Right atrium auricular region (tissue), 2 donors: ENCODE results near the gene DGCR2. TPM values are rescaled to one million over a fixed set of nuclear protein-coding genes. Genes with fewer than 3 reads are reported as not detected.
"Not testable (repeated sequence)": the region's sequence is repeated elsewhere in the genome, so short reads cannot be mapped to it uniquely, and the experiment has no call there.

Experiments used
- DNase-seq: peaks from one replicate; pipeline ENCODE4 v3.0.0-alpha.2; 2019; ENCODE audit warnings: low spot score
- H3K27ac ChIP-seq, 2 donors: fragments of 200-600 bp; sonication (generic); 1 replicate in 1 of 2; 2 replicates in 1 of 2; pipeline ENCODE4 v1.5.1; 2016 to 2019
- H3K27me3 ChIP-seq, 2 donors: fragments of 200-600 bp; sonication (generic); one replicate each; pipeline versions ENCODE4 v1.5.1 to v1.6.0; 2017 to 2019
- H3K36me3 ChIP-seq: fragments of 200-600 bp; sonication (generic); one replicate; pipeline ENCODE4 v1.5.1; 2016
- H3K4me1 ChIP-seq, 2 donors: fragments of 200-600 bp; sonication (generic); one replicate each; pipeline versions ENCODE4 v1.5.1 to v1.6.0; 2017 to 2019
- H3K4me3 ChIP-seq, 2 donors: fragments of 200-600 bp; sonication (generic); 1 replicate in 1 of 2; 2 replicates in 1 of 2; pipeline ENCODE4 v1.5.1; 2017 to 2019; ENCODE audit warnings: mild to moderate bottlenecking in 1 of 2, moderate library complexity in 1 of 2
- H3K9me3 ChIP-seq, 2 donors: fragments of 200-600 bp; sonication (generic); one replicate each; pipeline ENCODE4 v1.5.1; 2019
- total RNA-seq, 2 donors: library from RNA; depleted of rRNA; stranded (reverse); fragments of >200 nt; gene quantifications; one replicate each; pipeline ENCODE4 v1.1.0, GENCODE V29; 2016
- TF ChIP-seq, protein P1 (sequence below), 2 donors: fragments of 200-600 bp; sonication (generic); IDR thresholded peaks; one replicate each; pipeline ENCODE4 v1.5.1; 2019; ENCODE audit warnings: antibody characterized with exemption in 2 of 2

The DGCR2 gene
- total RNA-seq, 2 donors from 2014 or later = 32.8 to 48.1 TPM

DNA sequence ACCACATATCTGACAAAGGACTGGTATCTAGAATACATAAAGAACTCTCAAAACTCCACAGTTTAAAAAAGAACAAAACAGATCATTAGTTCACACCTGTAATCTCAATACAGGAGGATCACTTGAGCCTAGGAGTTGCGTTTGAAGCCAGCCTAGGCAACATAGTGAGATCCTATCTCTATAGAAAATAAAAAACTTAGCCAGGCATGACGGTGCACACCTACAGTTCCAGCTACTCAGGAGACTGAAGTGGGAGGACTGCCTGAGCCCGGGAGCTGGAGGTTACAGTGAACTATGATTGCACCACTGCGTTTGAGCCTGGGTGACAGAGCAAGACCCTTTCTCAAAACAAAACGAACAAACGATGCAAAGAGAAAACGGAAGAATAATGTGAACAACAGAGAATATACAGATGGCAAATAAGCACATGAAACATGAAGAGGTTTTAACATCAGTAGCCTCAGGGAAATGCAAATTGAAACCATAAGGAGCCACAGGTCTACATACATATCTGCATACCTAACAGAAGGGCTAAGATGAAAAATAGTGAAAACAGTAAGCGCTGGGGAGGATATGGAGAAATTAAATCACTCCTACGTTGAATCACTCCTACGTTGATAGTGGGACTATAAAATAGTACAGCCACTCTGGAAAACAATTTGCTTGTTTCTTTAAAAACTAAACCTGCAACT lies 70.7 kb downstream of the DGCR2 start:
- Histone ChIP-seq H3K4me1 (no peaks in the 10 kb centered on the region), H3K27ac (no peak overlapping the region), H3K27me3 (no peaks in the 10 kb centered on the region), H3K36me3 (peaks cover 40% of the 10 kb centered on the region), H3K4me3 (no peak overlapping the region), H3K9me3 (no peaks in the 10 kb centered on the region)
- DNase-seq = no peak
- TF ChIP-seq, protein P1, sequence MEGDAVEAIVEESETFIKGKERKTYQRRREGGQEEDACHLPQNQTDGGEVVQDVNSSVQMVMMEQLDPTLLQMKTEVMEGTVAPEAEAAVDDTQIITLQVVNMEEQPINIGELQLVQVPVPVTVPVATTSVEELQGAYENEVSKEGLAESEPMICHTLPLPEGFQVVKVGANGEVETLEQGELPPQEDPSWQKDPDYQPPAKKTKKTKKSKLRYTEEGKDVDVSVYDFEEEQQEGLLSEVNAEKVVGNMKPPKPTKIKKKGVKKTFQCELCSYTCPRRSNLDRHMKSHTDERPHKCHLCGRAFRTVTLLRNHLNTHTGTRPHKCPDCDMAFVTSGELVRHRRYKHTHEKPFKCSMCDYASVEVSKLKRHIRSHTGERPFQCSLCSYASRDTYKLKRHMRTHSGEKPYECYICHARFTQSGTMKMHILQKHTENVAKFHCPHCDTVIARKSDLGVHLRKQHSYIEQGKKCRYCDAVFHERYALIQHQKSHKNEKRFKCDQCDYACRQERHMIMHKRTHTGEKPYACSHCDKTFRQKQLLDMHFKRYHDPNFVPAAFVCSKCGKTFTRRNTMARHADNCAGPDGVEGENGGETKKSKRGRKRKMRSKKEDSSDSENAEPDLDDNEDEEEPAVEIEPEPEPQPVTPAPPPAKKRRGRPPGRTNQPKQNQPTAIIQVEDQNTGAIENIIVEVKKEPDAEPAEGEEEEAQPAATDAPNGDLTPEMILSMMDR (IDR thresholded peaks at IDR 0.05) = no peak

DNA sequence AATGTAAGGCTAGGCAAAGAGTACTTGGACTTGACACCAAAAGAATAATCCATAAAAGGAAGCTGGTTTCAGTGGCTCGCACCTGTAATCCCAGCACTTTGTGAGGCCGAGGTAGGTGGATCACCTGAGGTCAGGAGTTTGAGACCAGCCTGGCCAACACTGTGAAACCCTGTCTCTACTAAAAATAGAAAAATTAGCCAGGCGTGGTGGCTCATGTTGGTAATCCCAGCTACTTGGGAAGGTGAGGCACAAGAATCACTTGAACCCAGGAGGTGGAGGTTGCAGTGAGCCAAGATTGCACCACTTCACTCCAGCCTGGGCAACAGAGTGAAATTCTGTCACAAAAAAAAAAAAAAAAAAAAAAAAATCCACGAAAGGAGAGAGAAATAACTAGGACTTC lies 71.4 kb downstream of the DGCR2 start:
- H3K27ac ChIP-seq, H3K27me3 ChIP-seq, H3K4me3 ChIP-seq, H3K9me3 ChIP-seq, DNase-seq, H3K4me1 ChIP-seq: not testable (repeated sequence)
- H3K36me3 ChIP-seq = peaks cover 47% of the 10 kb centered on the region

DNA sequence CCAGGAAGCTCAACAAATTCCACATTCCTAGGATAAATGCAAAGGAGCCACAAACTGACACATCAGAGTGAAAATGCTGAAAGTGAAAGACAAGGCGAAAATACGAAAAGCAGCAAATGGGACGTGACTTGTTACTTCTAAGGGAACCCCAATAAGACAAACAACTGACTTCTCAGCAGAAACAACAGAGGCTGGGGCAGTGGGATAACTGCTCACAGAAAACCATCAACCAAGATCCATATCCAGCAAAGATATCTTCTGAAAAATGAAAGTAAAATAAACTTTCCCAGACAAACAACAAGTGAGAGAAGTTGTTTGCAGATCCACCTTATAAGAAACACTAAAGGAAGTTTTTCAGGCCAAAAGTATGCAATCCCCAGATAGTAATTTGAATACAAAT lies 72.1 kb downstream of the DGCR2 start:
- Histone ChIP-seq H3K4me1 (no peaks in the 10 kb centered on the region), H3K27me3 (no peaks in the 10 kb centered on the region), H3K9me3 (no peaks in the 10 kb centered on the region), H3K27ac (no peak overlapping the region), H3K36me3 (peaks cover 54% of the 10 kb centered on the region), H3K4me3 (no peak overlapping the region)
- TF ChIP-seq, protein P1 (IDR thresholded peaks at IDR 0.05) = no peak
- no peak for DNase-seq

DNA sequence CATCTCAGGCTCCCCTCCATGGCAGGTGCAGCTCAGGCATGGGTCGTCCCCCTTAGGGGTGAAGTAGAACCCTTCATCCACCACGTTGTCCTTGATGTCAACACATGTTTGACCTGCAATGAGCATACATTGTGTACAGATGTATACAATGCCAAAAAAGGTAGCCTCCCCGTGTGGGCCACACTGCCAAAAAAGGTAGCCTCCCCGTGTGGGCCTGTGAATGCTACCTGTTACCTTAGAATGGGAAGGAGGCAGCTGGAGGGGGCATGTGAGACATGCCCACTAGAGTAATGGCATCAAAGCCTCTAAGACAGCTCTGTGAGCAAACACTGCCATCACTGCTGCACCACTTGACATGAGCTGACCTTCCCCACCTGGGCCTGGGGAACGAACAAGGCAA lies 73.7 kb downstream of the DGCR2 start:
- TF ChIP-seq, protein P1 (IDR thresholded peaks at IDR 0.05) = no peak
- no peaks in the 10 kb centered on the region for H3K27me3 ChIP-seq
- H3K4me1 ChIP-seq = no peaks in the 10 kb centered on the region
- H3K4me3 ChIP-seq = no peak overlapping the region
- H3K9me3 ChIP-seq = no peaks in the 10 kb centered on the region
- DNase-seq = no peak
- no peak overlapping the region for H3K27ac ChIP-seq
- peaks cover 70% of the 10 kb centered on the region for H3K36me3 ChIP-seq

DNA sequence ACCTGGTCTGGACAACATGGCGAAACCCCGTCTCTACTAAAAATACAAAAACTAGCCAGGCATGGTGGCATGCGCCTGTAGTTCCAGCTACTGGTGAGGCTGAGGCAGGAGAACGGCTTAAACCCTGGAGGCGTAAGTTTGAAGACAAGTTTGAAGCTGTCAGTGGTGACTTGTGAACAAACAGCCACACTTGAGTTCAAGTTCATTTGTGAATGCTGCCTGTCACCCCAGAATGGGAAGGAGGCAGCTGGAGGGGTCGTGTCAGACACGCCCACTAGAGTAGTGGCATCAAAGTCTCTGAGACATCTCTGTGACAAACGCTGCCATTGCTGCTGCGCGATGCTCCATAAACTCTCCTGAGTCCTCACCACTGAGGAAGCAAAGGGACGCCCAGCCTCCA lies 74.2 kb downstream of the DGCR2 start:
- Histone ChIP-seq H3K4me3 (no peak overlapping the region), H3K27me3 (no peaks in the 10 kb centered on the region), H3K4me1 (no peaks in the 10 kb centered on the region), H3K36me3 (peaks cover 70% of the 10 kb centered on the region), H3K27ac (no peak overlapping the region), H3K9me3 (no peaks in the 10 kb centered on the region)
- TF ChIP-seq, protein P1 (IDR thresholded peaks at IDR 0.05) = no peak
- DNase-seq = no peak

DNA sequence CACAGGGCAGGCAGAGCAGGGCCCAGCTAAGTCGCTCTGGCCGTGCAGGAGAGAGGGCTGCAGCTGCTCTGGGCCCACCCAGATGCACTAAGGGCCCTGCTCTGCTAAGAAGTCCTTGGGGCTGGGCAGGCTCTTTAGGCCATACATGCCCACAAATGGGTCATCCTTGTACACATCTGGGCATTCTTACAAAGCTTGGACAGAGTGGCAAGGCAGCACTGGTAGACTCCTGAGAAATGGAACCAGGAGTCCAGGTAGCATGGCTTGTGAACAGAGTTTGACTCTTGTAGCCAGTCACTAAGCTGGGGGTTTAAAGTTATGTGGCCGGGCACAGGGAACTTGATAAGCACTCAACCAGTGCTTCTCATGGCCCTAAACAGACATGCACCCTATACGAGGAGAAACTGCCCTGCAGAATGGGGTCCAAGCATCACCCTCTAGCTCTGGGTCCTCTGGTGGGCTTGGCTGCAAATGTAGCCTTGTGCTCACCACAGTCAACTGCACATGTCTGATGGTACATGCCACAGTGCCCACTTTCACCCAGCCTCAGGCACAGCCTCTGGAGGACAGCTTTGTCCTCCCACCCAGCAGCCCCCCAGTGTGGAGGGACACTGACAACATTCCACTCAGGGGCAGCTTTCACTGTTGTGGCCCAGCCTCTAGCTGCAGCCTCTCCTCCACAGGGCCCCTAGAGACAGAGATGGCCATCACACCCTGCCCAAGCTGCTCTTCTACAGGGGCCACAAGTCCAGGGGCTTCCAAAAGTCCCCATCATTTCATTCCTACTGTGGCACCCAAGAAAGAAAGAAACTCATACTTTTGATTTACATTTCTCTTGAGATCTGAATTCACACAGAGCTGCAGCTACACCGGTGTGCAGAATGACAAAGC lies 75.2 kb downstream of the DGCR2 start:
- Histone ChIP-seq H3K9me3 (no peaks in the 10 kb centered on the region), H3K27me3 (no peaks in the 10 kb centered on the region), H3K27ac (no peak overlapping the region), H3K36me3 (peaks cover 74% of the 10 kb centered on the region), H3K4me3 (no peak overlapping the region), H3K4me1 (no peaks in the 10 kb centered on the region)
- no peak for DNase-seq
- TF ChIP-seq, protein P1 (IDR thresholded peaks at IDR 0.05) = no peak
